Thymus (tissue), 11 donors: ENCODE data around the gene PTPRU. TPM values are rescaled to one million over a fixed set of nuclear protein-coding genes. Genes with fewer than 3 reads are reported as not detected.
A peak's percentile ranks its signal among the peaks of the same experiment; 100 is the strongest.

Source experiments
- DNase-seq, 9 donors: peaks; one replicate each; pipeline ENCODE4 v3.0.0-alpha.2; 2013; ENCODE audit warnings: low spot score in 9 of 9, low read depth in 6 of 9, missing footprints in 1 of 9
- H3K27ac ChIP-seq, 2 donors: one replicate each; pipeline ENCODE4 v1.5.1; 2013; ENCODE audit warnings: control low read depth in 1 of 2, low read depth in 1 of 2, low read length in 1 of 2, mild to moderate bottlenecking in 1 of 2, moderate library complexity in 1 of 2
- H3K27me3 ChIP-seq, 2 donors: one replicate each; pipeline ENCODE4 v1.5.1; 2013; ENCODE audit warnings: low read length in 1 of 2; ENCODE audit not compliant: control insufficient read depth in 2 of 2, insufficient read depth in 1 of 2
- H3K36me3 ChIP-seq, 2 donors: one replicate each; pipeline ENCODE4 v1.5.1; 2013; ENCODE audit warnings: low read length in 1 of 2, mild to moderate bottlenecking in 1 of 2, moderate library complexity in 1 of 2; ENCODE audit not compliant: control insufficient read depth in 2 of 2, insufficient read depth in 2 of 2
- H3K4me1 ChIP-seq, 2 donors: one replicate each; pipeline ENCODE4 v1.5.1; 2013; ENCODE audit warnings: low read length in 2 of 2; ENCODE audit not compliant: control insufficient read depth in 2 of 2, insufficient read depth in 2 of 2
- H3K4me3 ChIP-seq, 2 donors: one replicate each; pipeline ENCODE4 v1.5.1; 2013; ENCODE audit warnings: low read length in 2 of 2, control low read depth in 1 of 2, mild to moderate bottlenecking in 1 of 2
- H3K9me3 ChIP-seq, 2 donors: one replicate each; pipeline ENCODE4 v1.5.1; 2013; ENCODE audit warnings: low read length in 1 of 2, mild to moderate bottlenecking in 1 of 2; ENCODE audit not compliant: control insufficient read depth in 2 of 2, insufficient read depth in 1 of 2
- WGBS: extraction: QIAGEN DNeasy Blood & Tissue Kit; methylation state at CpG from one replicate; pipeline ENCODE4 v1.1.7; 2013; 5-methylcytosine and 5-hydroxymethylcytosine counted together
- polyA plus RNA-seq: library from polyadenylated mRNA; stranded (reverse); fragments of 200-250 nt; gene quantifications from one replicate; pipeline ENCODE4 v1.2.3, GENCODE V29; 2013
- total RNA-seq: library from RNA; stranded (reverse); fragments of 120-200 nt; gene quantifications from one replicate; pipeline ENCODE4 v1.2.4, GENCODE V29; 2013
- donor health status: healthy.

The PTPRU gene
- total and polyA plus RNA-seq, 2 donors, result 5.5 to 6.3 TPM

DNA sequence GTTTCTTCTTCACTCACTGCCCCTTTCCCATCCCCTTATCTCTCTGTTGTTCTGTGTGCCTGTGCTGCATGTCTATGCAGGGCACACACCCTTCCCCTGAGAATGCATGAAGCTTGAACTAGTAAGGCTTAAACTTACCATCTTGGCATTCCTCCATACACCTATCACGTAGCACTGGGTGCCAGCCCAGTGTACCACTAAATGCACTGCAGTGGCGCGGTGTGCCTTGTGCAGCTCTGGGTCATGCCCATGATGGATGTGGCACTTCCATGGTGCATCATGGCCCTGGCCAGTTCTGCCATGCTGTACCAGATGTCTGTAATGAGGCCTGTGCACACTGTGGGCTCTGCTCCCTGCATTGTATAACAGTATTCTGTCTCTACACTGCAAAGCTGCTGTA, 10.7 kb downstream of the PTPRU start:
- peaks cover 0 to 7% of the 10 kb centered on the region in 2 donors for H3K9me3 ChIP-seq
- H3K27me3 ChIP-seq, result no peaks in the 10 kb centered on the region
- peaks cover 3 to 62% of the 10 kb centered on the region in 2 donors for H3K4me1 ChIP-seq
- DNase-seq, result no peak
- no peak overlapping the region for H3K4me3 ChIP-seq
- H3K27ac ChIP-seq, result no peak overlapping the region
- no peaks in the 10 kb centered on the region for H3K36me3 ChIP-seq
- 82% methylated on average over 3 of the region's 3 CpGs for WGBS

- Histone ChIP-seq H3K9me3 (peaks cover 0 to 7% of the 10 kb centered on the region in 2 donors), H3K4me3 (no peak overlapping the region), H3K4me1 (peaks cover 3 to 65% of the 10 kb centered on the region in 2 donors), H3K27ac (no peak overlapping the region), H3K36me3 (no peaks in the 10 kb centered on the region), H3K27me3 (no peaks in the 10 kb centered on the region)
- WGBS, result 96% methylated on average over 8 of the region's 8 CpGs
- DNase-seq, result no peak
These were observed 11.4 kb downstream of the PTPRU start for GRCh38 chr1:29247571-29248273.

- Histone ChIP-seq H3K27me3 (no peaks in the 10 kb centered on the region), H3K27ac (peak overlapping the region in 1 of 2 donors; percentile 19), H3K36me3 (no peaks in the 10 kb centered on the region), H3K4me1 (peaks cover 3 to 66% of the 10 kb centered on the region in 2 donors), H3K4me3 (no peak overlapping the region), H3K9me3 (peaks cover 0 to 7% of the 10 kb centered on the region in 2 donors)
- DNase-seq, result no peak
- WGBS, result 92% methylated on average over 2 of the region's 2 CpGs
These were observed 12.1 kb downstream of the PTPRU start for GRCh38 chr1:29248409-29248808.

DNA sequence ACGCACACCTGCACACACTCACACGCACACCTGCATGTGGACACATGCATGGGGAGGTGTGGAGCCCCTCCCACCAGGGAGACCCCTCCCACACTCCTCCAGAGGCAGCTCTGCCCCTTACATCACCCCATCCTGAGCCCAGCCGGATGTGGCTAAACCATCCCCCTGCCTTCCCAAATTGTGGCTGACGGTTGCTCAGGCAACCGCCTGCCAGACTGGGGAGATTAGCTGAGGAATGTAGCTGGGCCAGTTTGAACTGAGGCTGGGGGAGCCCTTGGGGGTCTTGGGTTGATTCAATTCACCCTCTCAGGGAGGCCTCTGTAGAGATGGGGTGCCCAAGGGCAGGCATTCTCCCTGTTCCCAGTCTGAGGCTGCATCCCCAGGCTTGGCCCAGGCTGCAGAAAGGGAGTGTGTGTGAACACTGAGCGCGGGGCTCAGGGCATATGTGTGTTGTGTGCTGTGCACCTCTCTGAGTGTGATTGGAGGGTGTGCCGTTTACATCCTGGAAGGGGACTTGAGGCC, 12.9 kb downstream of the PTPRU start:
- H3K9me3 ChIP-seq, result peaks cover 0 to 7% of the 10 kb centered on the region in 2 donors
- peaks cover 3 to 64% of the 10 kb centered on the region in 2 donors for H3K4me1 ChIP-seq
- no peak overlapping the region for H3K4me3 ChIP-seq
- WGBS, result 61% methylated on average over 8 of the region's 8 CpGs
- H3K27me3 ChIP-seq, result no peaks in the 10 kb centered on the region
- peak overlapping the region in 1 of 2 donors; percentile 78 for H3K27ac ChIP-seq
- DNase-seq, result peak in 1 of 9 donors; percentile 61
- H3K36me3 ChIP-seq, result no peaks in the 10 kb centered on the region

- H3K4me1 ChIP-seq, result peaks cover 3 to 62% of the 10 kb centered on the region in 2 donors
- H3K27ac ChIP-seq, result peak overlapping the region in 1 of 2 donors; percentile 78
- H3K36me3 ChIP-seq, result no peaks in the 10 kb centered on the region
- H3K4me3 ChIP-seq, result no peak overlapping the region
- H3K9me3 ChIP-seq, result peaks cover 0 to 7% of the 10 kb centered on the region in 2 donors
- H3K27me3 ChIP-seq, result no peaks in the 10 kb centered on the region
- DNase-seq, result no peak
- WGBS, result 97% methylated on average over 2 of the region's 2 CpGs
These were observed 13.7 kb downstream of the PTPRU start for GRCh38 chr1:29249951-29250581.

- Histone ChIP-seq H3K9me3 (peaks cover 0 to 7% of the 10 kb centered on the region in 2 donors), H3K27ac (peak overlapping the region in 1 of 2 donors; percentile 10), H3K36me3 (no peaks in the 10 kb centered on the region), H3K4me3 (no peak overlapping the region), H3K4me1 (peaks cover 3 to 65% of the 10 kb centered on the region in 2 donors), H3K27me3 (peaks cover 0 to 1% of the 10 kb centered on the region in 2 donors)
- 93% methylated on average over 8 of the region's 8 CpGs for WGBS
- no peak for DNase-seq
These were observed 15.1 kb downstream of the PTPRU start for GRCh38 chr1:29251164-29252124.

GRCh38 chr1:29253180-29253579, 16.9 kb downstream of the PTPRU start:
- Histone ChIP-seq H3K9me3 (peaks cover 0 to 7% of the 10 kb centered on the region in 2 donors), H3K27ac (peak overlapping the region in 1 of 2 donors; percentile 86), H3K27me3 (peaks cover 2 to 6% of the 10 kb centered on the region in 2 donors), H3K4me3 (no peak overlapping the region), H3K36me3 (no peaks in the 10 kb centered on the region), H3K4me1 (peaks cover 3 to 71% of the 10 kb centered on the region in 2 donors)
- 96% methylated on average over 3 of the region's 3 CpGs for WGBS
- no peak for DNase-seq

DNA sequence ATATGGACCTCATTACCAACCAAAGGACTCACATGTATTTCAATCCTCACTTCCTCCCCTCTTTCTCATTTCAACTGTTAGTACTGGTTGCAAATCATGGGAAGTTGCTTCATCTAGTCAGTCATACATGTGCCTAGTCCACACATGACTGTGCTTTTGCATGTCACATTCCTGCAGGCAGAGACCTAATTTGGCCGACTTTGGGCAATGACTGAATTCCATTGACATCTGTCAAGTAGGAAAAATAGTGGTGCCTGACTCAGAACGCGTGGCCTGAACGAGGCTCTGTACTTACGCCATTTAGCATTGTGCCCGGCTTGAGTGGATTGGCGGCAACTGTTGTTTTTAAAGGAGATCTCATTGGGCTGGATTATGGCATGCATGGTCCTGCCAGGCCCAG, 18.0 kb downstream of the PTPRU start:
- no peaks in the 10 kb centered on the region for H3K36me3 ChIP-seq
- H3K27ac ChIP-seq, result no peak overlapping the region
- peaks cover 0 to 7% of the 10 kb centered on the region in 2 donors for H3K9me3 ChIP-seq
- H3K4me1 ChIP-seq, result peaks cover 4 to 71% of the 10 kb centered on the region in 2 donors
- WGBS, result 98% methylated on average over 7 of the region's 7 CpGs
- no peak overlapping the region for H3K4me3 ChIP-seq
- H3K27me3 ChIP-seq, result peaks cover 12 to 18% of the 10 kb centered on the region in 2 donors
- DNase-seq, result no peak
